Gastroesophageal sphincter (tissue), 3 donors: Measurements from ENCODE around the gene FGF7.

Source experiments
- POLR2A ChIP-seq, 2 donors: fragments of 450-650 bp; IDR thresholded peaks; one replicate each; pipeline ENCODE4 v1.6.1; 2017; ENCODE audit warnings: antibody characterized with exemption in 2 of 2, mild to moderate bottlenecking in 2 of 2, moderate library complexity in 1 of 2
- POLR2AphosphoS5 ChIP-seq: sonication (generic); formaldehyde crosslinking; IDR thresholded peaks from one replicate; pipeline ENCODE4 v1.6.1; 2017; ENCODE audit warnings: antibody characterized with exemption
- TF ChIP-seq, protein P1 (sequence below), 4 experiments: fragments of 200-600 bp in 2 of 4; fragments of 450-650 bp in 2 of 4; sonication (generic) in 1 of 4; IDR thresholded peaks; one replicate each; pipeline ENCODE4 v1.5.1; 2017 to 2019; ENCODE audit warnings: antibody characterized with exemption in 4 of 4, mild to moderate bottlenecking in 2 of 4, moderate library complexity in 2 of 4

DNA sequence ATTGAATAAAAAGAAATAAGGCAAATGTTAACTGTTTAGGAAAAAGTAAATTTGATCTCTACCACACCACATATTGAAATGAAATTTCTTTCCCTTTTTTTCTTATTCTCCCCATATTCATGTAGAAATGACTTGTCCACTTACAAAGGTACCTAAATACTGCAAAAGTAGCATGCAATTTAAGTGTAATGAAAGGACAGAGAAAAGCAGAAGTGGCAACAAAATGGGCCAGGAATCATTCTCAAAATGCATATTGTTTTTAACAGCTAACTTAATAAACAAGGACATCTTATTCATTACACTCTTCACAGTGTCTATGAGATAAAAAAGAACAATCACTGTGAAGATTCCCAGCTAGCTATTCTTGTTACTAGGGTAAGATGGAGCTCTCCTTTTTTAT lies 40.6 kb upstream of the FGF7 start:
- TF ChIP-seq, protein P1, sequence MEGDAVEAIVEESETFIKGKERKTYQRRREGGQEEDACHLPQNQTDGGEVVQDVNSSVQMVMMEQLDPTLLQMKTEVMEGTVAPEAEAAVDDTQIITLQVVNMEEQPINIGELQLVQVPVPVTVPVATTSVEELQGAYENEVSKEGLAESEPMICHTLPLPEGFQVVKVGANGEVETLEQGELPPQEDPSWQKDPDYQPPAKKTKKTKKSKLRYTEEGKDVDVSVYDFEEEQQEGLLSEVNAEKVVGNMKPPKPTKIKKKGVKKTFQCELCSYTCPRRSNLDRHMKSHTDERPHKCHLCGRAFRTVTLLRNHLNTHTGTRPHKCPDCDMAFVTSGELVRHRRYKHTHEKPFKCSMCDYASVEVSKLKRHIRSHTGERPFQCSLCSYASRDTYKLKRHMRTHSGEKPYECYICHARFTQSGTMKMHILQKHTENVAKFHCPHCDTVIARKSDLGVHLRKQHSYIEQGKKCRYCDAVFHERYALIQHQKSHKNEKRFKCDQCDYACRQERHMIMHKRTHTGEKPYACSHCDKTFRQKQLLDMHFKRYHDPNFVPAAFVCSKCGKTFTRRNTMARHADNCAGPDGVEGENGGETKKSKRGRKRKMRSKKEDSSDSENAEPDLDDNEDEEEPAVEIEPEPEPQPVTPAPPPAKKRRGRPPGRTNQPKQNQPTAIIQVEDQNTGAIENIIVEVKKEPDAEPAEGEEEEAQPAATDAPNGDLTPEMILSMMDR (IDR thresholded peaks at IDR 0.05): no peak
- TF ChIP-seq POLR2AphosphoS5 (no peak), POLR2A (IDR thresholded peaks at IDR 0.05) (no peak)
